ENCODE results near the gene CRLF3.

- no peak for TF ChIP-seq EZH2phosphoT487 (conservative IDR thresholded peaks at IDR 0.05; ENCODE audit: low read length)
- TF ChIP-seq CTCF (IDR thresholded peaks at IDR 0.05; ENCODE audit: insufficient read depth, low read length, poor library complexity, severe bottlenecking), result no peak
These were observed 1.1 kb downstream of the CRLF3 start for GRCh38 chr17:30823421-30823820.
